Uterus (tissue), 4 donors: Measurements from ENCODE around the gene TACR2. TPM values are rescaled to one million over a fixed set of nuclear protein-coding genes. Genes with fewer than 3 reads are reported as not detected.
A peak's percentile ranks its signal among the peaks of the same experiment; 100 is the strongest.
"Not testable (repeated sequence)": the region's sequence is repeated elsewhere in the genome, so short reads cannot be mapped to it uniquely, and the experiment has no call there.

Source experiments
- DNase-seq, 2 donors: peaks; one replicate each; pipeline ENCODE4 v3.0.0-alpha.2; 2019 to 2020
- H3K27ac ChIP-seq, 2 donors: fragments of 200-600 bp; sonication (generic); 1 replicate in 1 of 2; 2 replicates in 1 of 2; pipeline ENCODE4 v1.5.1; 2016 to 2018
- H3K27me3 ChIP-seq, 2 donors: fragments of 200-600 bp; sonication (generic); one replicate each; pipeline ENCODE4 v1.5.1; 2018 to 2019; ENCODE audit warnings: control low read depth in 1 of 2
- H3K36me3 ChIP-seq, 2 donors: fragments of 200-600 bp; sonication (generic); one replicate each; pipeline ENCODE4 v1.5.1; 2019; ENCODE audit warnings: control low read depth in 1 of 2
- H3K4me1 ChIP-seq, 2 donors: fragments of 200-600 bp; sonication (generic); one replicate each; pipeline ENCODE4 v1.5.1; 2018 to 2019; ENCODE audit warnings: control low read depth in 1 of 2
- H3K4me3 ChIP-seq, 2 donors: fragments of 200-600 bp; sonication (generic); 1 replicate in 1 of 2; 2 replicates in 1 of 2; pipeline ENCODE4 v1.5.1; 2018 to 2019; ENCODE audit warnings: mild to moderate bottlenecking in 1 of 2
- H3K9me3 ChIP-seq, 2 donors: fragments of 200-600 bp; sonication (generic); one replicate each; pipeline ENCODE4 v1.5.1; 2019; ENCODE audit warnings: control low read depth in 1 of 2
- CTCF ChIP-seq, 4 experiments: fragments of 200-600 bp in 2 of 4; fragments of 450-650 bp in 2 of 4; sonication (generic) in 2 of 4; IDR thresholded peaks; one replicate each; pipeline ENCODE4 v1.5.1; 2016 to 2019; ENCODE audit warnings: antibody characterized with exemption in 4 of 4, mild to moderate bottlenecking in 2 of 4, moderate library complexity in 1 of 4
- POLR2A ChIP-seq, 2 donors: fragments of 450-650 bp; IDR thresholded peaks; one replicate each; pipeline ENCODE4 v1.6.1; 2016; ENCODE audit warnings: antibody characterized with exemption in 2 of 2, mild to moderate bottlenecking in 1 of 2, moderate library complexity in 1 of 2
- intact Hi-C: fragments of 100-400 bp; cut with DNase I; formaldehyde crosslinking; loops from one replicate; pipeline ENCODE4 v1.15.1; 2023; ENCODE audit warnings: low total_unique reads
- total RNA-seq, 4 donors: library from RNA; depleted of rRNA in 3 of 4; stranded (reverse); fragments of >200 nt in 3 of 4; gene quantifications; one replicate each; pipeline versions ENCODE4 v1.1.0 to v1.2.4, GENCODE V29; 2014 to 2023
- donor health status: DM: yes; HTN: yes; CAD: no.

TACR2 gene
- total RNA-seq, 4 donors from 2014 or later = 0.28 to 35.0 (median 13.8) TPM

- Histone ChIP-seq H3K27me3 (no peaks in the 10 kb centered on the region), H3K4me1 (no peaks in the 10 kb centered on the region), H3K4me3 (no peak overlapping the region), H3K9me3 (no peaks in the 10 kb centered on the region), H3K27ac (no peak overlapping the region), H3K36me3 (no peaks in the 10 kb centered on the region)
- TF ChIP-seq POLR2A (IDR thresholded peaks at IDR 0.05) (no peak), CTCF (IDR thresholded peaks at IDR 0.05) (no peak)
- intact Hi-C loops = no loop called here
- DNase-seq = no peak
These were observed 38.5 kb upstream of the TACR2 start for GRCh38 chr10:69455006-69455763.

DNA sequence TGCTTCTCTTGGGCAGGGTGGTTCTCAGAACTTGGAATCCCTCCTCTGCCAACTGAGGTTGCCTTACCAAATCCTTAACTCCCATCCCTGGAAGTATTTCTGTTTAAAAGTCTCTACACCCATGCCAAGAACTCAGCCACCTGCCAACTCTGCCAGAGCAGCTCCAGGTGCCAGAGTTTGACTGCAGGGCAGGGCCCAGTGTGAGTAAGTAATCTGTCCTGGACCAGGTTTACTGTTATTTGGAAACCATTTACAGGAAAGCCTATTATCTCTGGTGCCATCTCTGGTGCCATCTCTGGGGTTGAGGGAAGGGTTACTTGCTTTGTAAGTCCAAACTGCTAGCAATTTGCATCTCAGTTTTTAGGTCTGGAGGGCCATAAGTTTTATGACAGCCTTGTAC is 37.1 kb upstream of the TACR2 start:
- peak overlapping the region; percentile 9 to 14 for H3K27ac ChIP-seq
- H3K27me3 ChIP-seq = no peaks in the 10 kb centered on the region
- no peaks in the 10 kb centered on the region for H3K36me3 ChIP-seq
- no peaks in the 10 kb centered on the region for H3K9me3 ChIP-seq
- TF ChIP-seq POLR2A (IDR thresholded peaks at IDR 0.05) = no peak
- no peak for TF ChIP-seq CTCF (IDR thresholded peaks at IDR 0.05)
- DNase-seq = no peak
- intact Hi-C loops = no loop called here
- H3K4me1 ChIP-seq = no peaks in the 10 kb centered on the region
- no peak overlapping the region for H3K4me3 ChIP-seq

DNA sequence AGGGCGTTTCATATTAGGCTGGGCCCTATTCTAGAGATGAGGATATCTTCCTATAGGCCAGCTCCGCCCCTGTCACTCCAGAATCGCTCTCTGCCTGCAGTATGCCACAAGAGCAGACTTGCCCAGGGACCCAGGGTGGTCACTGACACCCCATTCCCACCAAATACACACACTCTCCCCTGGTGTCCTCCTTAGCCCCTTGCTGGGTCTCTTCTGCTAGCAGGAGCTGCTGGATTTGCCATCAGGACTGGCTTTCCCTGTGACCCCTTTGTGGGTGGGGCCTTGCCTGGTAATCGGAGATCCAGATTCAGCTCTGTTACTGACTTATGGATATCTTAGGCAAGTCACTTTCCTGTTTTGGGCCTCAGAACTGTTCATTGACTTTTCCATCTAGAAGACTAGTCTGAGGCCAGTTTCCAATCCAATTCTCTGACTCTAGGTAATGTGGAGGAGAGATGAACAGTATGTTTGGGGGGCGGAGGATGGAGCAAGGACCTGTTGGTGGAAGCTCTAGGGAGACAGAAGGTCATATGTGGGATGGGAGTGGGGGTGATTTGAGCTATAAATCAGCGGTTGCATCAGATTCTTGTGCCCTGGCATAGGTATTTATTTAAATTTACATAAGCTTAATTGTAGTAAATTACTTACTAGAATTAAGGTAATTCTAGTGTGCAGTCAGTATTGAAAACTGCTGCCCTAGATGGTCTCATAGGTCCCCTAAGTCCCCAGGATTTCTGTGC is 36.1 kb upstream of the TACR2 start:
- Histone ChIP-seq H3K4me3 (peak overlapping the region in 1 of 2 donors; percentile 55), H3K27me3 (no peaks in the 10 kb centered on the region), H3K36me3 (no peaks in the 10 kb centered on the region), H3K9me3 (no peaks in the 10 kb centered on the region), H3K4me1 (no peaks in the 10 kb centered on the region), H3K27ac (peak overlapping the region; percentile 35 to 49)
- DNase-seq = no peak
- TF ChIP-seq POLR2A (IDR thresholded peaks at IDR 0.05) (no peak), CTCF (IDR thresholded peaks at IDR 0.05) (no peak)
- intact Hi-C loops = no loop called here

DNA sequence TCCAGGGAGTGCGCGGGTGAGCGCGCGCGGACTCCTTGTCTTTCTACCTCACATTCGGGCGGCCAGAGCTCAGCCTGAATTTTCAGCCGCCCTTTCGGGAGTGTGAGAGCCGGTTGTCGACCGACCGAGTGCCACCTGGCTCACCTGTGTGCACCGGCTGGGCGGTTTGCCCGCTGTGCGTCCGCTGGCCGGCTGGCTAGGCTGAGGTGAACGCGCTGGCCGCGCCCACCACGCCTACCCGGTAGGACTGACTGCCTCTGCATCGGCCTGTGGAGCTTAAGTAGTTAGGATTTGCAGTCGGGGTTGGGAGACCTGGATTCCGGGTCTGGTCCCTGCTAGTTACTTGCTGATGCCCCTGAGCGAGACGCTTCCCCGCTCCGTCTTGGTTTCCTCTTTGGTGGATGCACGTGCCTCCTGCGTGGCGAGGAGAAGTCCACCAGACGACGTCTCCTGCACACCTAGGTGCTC is 35.1 kb upstream of the TACR2 start:
- Histone ChIP-seq H3K36me3 (no peaks in the 10 kb centered on the region), H3K27me3 (no peaks in the 10 kb centered on the region), H3K27ac (peak overlapping the region; percentile 61 to 74), H3K9me3 (no peaks in the 10 kb centered on the region), H3K4me1 (no peaks in the 10 kb centered on the region), H3K4me3 (peak overlapping the region; percentile 55 to 57)
- TF ChIP-seq CTCF (IDR thresholded peaks at IDR 0.05) (no peak), POLR2A (IDR thresholded peaks at IDR 0.05) (no peak)
- intact Hi-C loops = no loop called here
- DNase-seq = no peak

DNA sequence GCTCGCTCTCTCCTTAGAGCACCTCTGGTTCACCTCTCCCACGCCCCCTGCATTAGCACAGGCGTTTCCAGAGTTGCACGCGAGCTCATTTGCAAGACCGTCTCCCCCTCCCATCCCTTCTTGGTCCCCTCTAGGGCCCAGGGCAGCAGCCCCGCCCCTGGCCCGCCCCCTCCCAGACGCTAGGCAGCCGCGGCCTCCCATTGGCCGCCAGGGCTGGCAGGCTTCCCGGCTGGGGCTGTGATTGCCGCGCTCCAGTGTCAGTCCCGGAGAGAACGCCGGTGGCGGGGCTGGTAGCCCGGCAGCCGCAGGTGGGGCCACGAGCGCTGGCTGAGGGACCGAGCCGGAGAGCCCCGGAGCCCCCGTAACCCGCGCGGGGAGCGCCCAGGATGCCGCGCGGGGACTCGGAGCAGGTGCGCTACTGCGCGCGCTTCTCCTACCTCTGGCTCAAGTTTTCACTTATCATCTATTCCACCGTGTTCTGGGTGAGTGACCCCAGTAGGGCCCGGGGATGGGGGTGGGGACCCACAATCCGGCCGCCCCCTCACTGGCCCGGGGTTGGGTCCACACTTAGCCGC is 34.6 kb upstream of the TACR2 start, which contains the start of gene TSPAN15:
Gene TSPAN15 (plus strand): TSS at position 257 of the 575 bp plus-strand sequence. CDS start 130 bp downstream, at position 387.
- Histone ChIP-seq H3K9me3 (no peaks in the 10 kb centered on the region), H3K27me3 (no peaks in the 10 kb centered on the region), H3K27ac (peak within 1 kb of the TSS; percentile 61 to 74), H3K4me3 (peak within 1 kb of the TSS; percentile 55 to 57), H3K4me1 (no peaks in the 10 kb centered on the region), H3K36me3 (no peaks in the 10 kb centered on the region)
- intact Hi-C loops = no loop called here
- peak; percentile 83 to 86 for DNase-seq
- peak; percentile 68 to 69 for TF ChIP-seq POLR2A (IDR thresholded peaks at IDR 0.05)
- TF ChIP-seq CTCF (IDR thresholded peaks at IDR 0.05) = peak in 1 of 4 experiments; percentile 5

GRCh38 chr10:69450395-69450794 is 33.7 kb upstream of the TACR2 start:
- intact Hi-C loops, H3K4me3 ChIP-seq, H3K36me3 ChIP-seq, H3K9me3 ChIP-seq, DNase-seq, H3K27me3 ChIP-seq, H3K4me1 ChIP-seq: not testable (repeated sequence)
- H3K27ac ChIP-seq = peak overlapping the region; percentile 61 to 74
